ENCODE results near the gene ARID3A.

Gene ARID3A

GRCh38 chr19:904545-904944, 21.3 kb upstream of the ARID3A start:
- no peak overlapping the region for H3K4me3 ChIP-seq (ENCODE audit: low read depth, low read length)
- no peak for TF ChIP-seq CTCF (IDR thresholded peaks at IDR 0.05; ENCODE audit: borderline replicate concordance, insufficient read depth, low read depth, low read length)

DNA sequence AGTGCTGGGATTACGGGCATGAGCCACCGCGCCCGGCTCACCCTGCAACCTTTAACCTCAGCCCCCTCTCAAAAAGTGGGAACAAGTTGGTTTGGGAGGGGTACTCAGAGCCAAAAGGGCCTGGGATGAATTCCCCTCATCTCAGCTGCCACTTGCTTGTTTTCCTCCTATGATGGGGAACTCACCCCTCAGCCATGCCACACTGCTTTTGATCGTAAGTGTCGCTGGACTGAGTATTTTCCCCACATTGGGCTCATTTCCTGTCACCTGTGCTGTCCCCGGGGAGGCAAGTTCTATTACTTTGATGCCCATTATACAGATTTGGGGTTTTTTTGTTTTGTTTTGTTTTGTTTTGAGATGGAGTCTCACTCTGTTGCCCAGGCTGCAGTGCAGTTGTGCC, 19.4 kb upstream of the ARID3A start:
- no peak for TF ChIP-seq CTCF (IDR thresholded peaks at IDR 0.05; ENCODE audit: borderline replicate concordance, insufficient read depth, low read depth, low read length)

GRCh38 chr19:907183-907853, 18.5 kb upstream of the ARID3A start:
- H3K4me3 ChIP-seq (ENCODE audit: low read depth, low read length), result no peak overlapping the region
- TF ChIP-seq CTCF (IDR thresholded peaks at IDR 0.05; ENCODE audit: borderline replicate concordance, insufficient read depth, low read depth, low read length), result no peak

More for the DNA sequence above, 19.4 kb upstream of the ARID3A start:
- no peak overlapping the region for H3K4me3 ChIP-seq (ENCODE audit: low read depth, low read length)

DNA sequence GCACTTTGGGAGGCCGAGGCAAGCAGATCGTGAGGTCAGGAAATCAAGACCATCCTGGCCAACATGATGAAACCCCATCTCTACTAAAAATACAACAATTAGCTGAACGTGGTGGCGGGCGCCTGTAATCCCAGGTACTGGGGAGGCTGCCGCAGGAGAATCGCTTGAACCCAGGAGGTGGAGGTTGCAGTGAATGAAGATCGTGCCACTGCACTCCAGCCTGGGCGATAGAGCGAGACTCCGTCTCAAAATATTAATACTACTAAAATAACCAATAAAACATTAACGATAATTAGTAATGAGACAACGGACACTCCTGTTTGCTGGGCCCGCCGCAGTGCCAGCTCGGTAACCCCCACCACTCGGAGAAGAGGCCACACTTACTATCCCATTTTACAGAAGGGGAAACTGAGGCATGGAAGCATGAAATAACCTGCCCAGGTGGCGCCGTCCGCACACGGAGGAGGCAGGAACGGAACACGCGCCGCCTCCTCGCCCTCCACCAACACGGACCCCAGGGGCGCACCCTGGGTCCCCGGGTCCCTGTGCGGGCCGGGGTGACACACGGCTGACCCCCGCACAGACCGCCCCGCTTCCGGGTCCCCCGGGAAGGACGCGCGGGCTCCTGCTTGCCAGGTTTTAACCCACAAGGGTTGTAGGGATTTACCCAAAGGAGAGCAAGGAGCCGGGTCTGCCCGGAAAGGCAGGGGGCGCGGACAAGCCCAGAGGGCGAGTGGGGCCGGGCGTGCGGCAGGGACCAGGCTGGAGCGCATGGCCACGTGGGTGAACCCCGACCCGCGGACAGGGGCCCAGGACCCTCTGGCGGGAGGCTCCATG, 14.4 kb upstream of the ARID3A start:
- TF ChIP-seq CTCF (IDR thresholded peaks at IDR 0.05; ENCODE audit: borderline replicate concordance, insufficient read depth, low read depth, low read length), result no peak
- H3K4me3 ChIP-seq (ENCODE audit: low read depth, low read length), result no peak overlapping the region

GRCh38 chr19:912181-913079, 13.4 kb upstream of the ARID3A start:
- TF ChIP-seq CTCF (IDR thresholded peaks at IDR 0.05; ENCODE audit: borderline replicate concordance, insufficient read depth, low read depth, low read length), result no peak

GRCh38 chr19:913080-913748, 12.6 kb upstream of the ARID3A start, which contains the start of gene R3HDM4:
R3HDM4 (minus strand) TSS chr19:913219; CDS start chr19:913157, 62 bp downstream.
- H3K4me3 ChIP-seq (ENCODE audit: low read depth, low read length), result peak within 1 kb of the TSS; percentile 76
- no peak for TF ChIP-seq CTCF (IDR thresholded peaks at IDR 0.05; ENCODE audit: borderline replicate concordance, insufficient read depth, low read depth, low read length)

More at GRCh38 chr19:912181-913079, 13.4 kb upstream of the ARID3A start:
- peak overlapping the region; percentile 76 for H3K4me3 ChIP-seq (ENCODE audit: low read depth, low read length)

All from GM12875 (cell line).